SKM-1 (cell line): ENCODE measurements around the gene POLE2.
"Not testable (repeated sequence)": the region's sequence is repeated elsewhere in the genome, so short reads cannot be mapped to it uniquely, and the experiment has no call there.

Experiments
- DNase-seq: peaks from one replicate; lab custom pipeline; 2025; ENCODE audit not compliant: unreplicated experiment; lab: John Stamatoyannopoulos, UW

Gene POLE2

GRCh38 chr14:49619730-49620129 is 68.3 kb downstream of the POLE2 start:
- DNase-seq = no peak

- DNase-seq = not testable (repeated sequence)
Observed at GRCh38 chr14:49619273-49619672, 68.7 kb downstream of the POLE2 start.

GRCh38 chr14:49617852-49618519 is 70.0 kb downstream of the POLE2 start:
- DNase-seq = no peak

GRCh38 chr14:49615776-49616175 is 72.2 kb downstream of the POLE2 start:
- no peak for DNase-seq

- DNase-seq = no peak
Observed at GRCh38 chr14:49614196-49614595, 73.8 kb downstream of the POLE2 start.

- DNase-seq = no peak
Observed at GRCh38 chr14:49612671-49613070, 75.3 kb downstream of the POLE2 start.

- no peak for DNase-seq
Observed at GRCh38 chr14:49612251-49612650, 75.8 kb downstream of the POLE2 start.

- no peak for DNase-seq
Observed at GRCh38 chr14:49607583-49607982, 80.4 kb downstream of the POLE2 start.

- DNase-seq = no peak
Observed at GRCh38 chr14:49598485-49599300, 89.3 kb downstream of the POLE2 start, which contains the start of gene LRR1. Gene LRR1, plus strand, starts transcription at chr14:49598940. Its CDS starts 81 bp downstream, at chr14:49599021.

- DNase-seq = no peak
Observed at GRCh38 chr14:49598189-49598484, 89.9 kb downstream of the POLE2 start.

GRCh38 chr14:49594347-49595091 is 93.5 kb downstream of the POLE2 start:
- DNase-seq = no peak
